ENCODE measurements around the gene SSBP4. TPM values are rescaled to one million over a fixed set of nuclear protein-coding genes. Genes with fewer than 3 reads are reported as not detected.

Gene SSBP4
- total RNA-seq, 1 experiment from 2014 or later: 25.1 TPM

DNA sequence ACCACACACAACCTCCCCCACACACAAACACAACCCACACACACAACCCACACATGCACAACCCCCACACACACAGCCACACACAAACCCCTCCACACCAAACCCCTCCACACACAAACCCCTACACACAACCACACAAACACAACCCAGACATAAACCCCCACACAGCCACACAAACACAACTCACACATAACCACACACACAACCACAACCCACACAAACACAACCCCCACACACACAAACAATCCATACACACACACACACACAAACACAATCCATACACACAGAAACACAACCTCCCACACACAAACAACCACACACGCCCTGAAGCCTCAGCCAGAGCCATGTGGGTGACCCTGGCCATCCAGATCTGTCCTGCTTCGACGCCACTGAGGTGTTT, 48.8 kb downstream of the SSBP4 start:
- no peak for DNase-seq (ENCODE audit: low read depth)

DNA sequence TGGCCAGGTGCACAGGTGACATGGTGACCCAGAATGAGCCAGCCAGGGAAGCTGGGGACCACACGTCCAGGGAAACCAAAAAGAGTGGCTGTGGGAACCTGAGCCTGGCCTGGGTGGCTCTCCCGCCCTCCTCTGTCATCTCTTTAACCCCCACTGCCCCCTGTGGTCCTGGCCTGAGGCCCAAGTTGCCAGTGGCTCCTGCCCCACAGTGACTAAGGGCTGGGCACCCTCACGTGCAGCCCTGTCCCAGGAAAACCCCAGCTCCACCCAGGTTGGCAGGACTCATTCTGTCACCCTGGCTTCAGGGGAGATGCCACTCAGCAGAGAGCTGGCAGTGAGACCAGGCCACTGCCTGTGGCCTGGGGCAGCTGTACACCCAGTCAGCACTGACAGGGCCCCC, 49.3 kb downstream of the SSBP4 start:
- DNase-seq (ENCODE audit: low read depth): peak; percentile 49

GRCh38 chr19:18469069-18469846, 50.1 kb downstream of the SSBP4 start:
- peak; percentile 36 for DNase-seq (ENCODE audit: low read depth)

GRCh38 chr19:18470787-18471186, 51.6 kb downstream of the SSBP4 start:
- no peak for DNase-seq (ENCODE audit: low read depth)

DNA sequence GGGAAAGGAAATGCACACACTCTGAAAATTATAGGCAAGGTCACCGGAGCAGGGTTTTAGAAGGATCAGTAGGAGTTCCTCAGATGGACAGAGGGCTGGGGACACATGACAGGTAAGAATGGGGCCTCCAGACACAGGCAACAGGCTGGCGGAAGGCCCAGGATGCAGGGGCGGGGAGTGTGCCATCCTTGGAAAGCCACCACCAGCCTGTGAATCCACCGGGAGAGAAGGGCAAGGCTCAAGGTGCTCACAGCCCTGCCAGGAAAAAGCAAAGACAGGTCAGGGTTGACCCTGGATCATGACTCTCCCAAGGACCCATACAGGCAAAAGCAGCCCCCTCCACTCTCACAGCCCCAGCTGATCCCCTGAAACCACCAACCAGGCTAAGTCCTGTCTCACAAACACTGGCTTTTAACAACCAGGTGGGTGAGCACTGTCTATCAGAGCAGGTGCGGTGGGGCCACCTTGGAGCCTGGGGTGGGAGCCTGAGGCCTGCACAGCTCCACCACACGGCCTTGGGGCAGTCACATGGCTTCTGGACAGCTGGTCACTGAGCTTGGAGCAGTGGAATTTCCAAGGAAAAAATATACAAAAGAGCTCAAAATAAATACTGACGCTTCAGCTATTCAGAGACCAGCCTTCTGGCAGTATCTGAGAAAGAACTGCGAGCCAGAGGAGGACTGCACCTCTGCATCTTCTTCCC, 54.0 kb downstream of the SSBP4 start:
- no peak for DNase-seq (ENCODE audit: low read depth)

- DNase-seq (ENCODE audit: low read depth): no peak
Observed at GRCh38 chr19:18473706-18474087, 54.5 kb downstream of the SSBP4 start.

- DNase-seq (ENCODE audit: low read depth): no peak
Observed at GRCh38 chr19:18474366-18474887, 55.2 kb downstream of the SSBP4 start.

- DNase-seq (ENCODE audit: low read depth): no peak
Observed at GRCh38 chr19:18475004-18475453, 55.8 kb downstream of the SSBP4 start.

DNA sequence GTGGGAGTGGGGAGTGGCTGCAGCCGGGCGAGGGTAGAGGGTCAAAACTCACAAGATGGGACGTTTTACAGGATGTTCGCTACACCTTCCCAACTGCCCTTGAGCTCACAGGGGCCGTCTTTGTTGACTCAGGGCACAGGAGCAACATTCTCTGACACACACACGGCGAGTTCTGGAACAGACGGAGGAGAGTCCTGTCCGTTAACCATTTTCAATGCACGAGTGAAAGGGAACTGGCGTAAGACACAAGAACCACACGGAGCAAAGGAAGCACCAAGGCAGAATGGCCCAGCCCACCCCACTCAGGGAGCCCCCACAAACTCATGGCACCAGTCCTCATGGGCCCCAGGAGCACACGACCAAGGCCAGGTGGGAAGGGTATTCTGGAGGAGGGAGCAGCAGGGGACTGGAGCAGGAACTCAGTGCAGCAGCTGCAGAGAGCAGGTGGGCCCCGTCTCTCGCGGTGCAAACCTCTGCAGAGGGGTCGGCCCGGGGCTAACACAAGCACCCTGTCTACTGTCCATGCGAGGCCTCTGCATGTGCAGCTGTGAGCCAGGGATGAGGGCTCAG, 56.6 kb downstream of the SSBP4 start:
- no peak for DNase-seq (ENCODE audit: low read depth)

DNA sequence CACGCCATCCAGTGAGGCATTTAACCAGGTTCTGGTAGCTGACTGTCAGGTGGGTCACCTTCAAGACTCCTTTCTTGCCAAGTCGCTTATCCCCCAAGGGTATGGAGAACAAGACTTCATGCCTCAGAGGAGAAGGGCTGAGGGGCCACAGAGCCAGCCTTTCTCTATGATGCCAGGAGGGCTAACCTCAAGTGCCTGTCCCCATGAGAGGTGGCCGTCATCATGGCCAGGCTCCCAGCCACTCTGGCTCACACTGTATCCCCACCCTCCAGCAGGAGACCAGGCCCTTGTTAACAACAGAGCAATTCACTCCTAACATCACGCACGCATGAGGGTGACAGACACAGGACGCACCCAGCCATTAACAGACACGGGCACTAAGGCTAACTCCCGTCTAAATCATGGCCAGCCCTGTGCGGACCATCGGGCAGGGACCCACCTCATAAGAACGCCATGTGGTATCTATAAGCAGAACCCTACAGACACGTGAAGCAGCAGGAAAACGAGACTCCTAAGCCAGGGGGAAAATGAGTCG, 57.4 kb downstream of the SSBP4 start:
- DNase-seq (ENCODE audit: low read depth): no peak

- no peak for DNase-seq (ENCODE audit: low read depth)
Observed at GRCh38 chr19:18477042-18477779, 58.0 kb downstream of the SSBP4 start.

DNA sequence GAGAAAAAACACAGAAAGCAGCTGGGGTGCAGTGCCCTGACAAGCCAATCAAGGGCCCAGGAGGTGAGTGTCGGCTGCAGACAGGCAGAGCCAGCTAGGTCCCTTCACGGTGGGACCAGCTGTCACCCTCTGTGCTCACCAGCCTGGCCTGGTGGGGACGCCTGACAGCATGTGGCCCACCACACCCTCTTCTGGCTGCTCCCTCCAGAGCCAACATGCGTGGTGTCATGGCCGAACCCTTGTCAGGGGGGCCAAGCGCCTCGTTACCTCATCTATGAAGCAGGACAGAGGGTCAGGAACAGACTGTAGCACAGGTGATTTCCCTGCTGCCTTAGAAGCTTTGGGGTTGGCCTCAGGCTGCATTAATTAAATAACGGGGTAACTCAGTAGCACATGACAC, 58.8 kb downstream of the SSBP4 start:
- no peak for DNase-seq (ENCODE audit: low read depth)

DNA sequence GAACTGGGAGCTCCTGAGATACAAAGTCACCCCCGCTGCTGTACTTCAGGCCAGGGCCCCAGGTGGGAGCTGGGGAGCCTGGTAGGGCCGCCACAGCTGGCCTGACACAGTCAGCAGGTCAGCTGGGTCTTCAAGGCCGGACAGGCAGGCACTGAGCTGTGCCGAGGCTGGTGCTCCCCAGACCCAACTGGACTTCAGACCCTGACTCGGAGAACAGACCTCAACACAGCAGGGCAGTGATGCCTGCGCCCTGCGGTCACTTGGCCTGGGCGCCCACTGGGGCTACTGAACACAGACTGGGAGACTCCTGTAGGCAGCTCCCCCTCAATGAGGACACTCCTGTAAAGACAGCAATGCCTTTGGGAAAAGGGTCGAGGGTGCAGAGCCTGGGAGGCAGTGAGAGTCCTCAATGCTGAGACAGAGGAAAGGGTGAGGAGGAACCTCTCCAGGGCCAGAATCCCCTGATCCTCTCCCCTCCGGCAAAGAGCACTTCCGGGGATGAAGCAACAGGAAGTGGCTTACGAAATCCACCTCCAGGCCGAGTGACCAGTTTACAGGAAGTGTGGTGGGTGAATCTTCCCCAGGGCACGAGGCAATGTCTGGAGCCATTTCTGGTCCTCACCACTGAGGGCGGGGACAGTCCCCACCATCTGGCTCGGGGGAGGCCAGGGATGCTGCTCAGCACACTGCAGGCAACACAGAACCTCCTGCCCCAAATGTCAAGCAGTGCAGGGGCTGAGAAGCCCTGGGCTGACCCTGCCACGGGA, 59.5 kb downstream of the SSBP4 start:
- peak; percentile 97 for DNase-seq (ENCODE audit: low read depth)

DNA sequence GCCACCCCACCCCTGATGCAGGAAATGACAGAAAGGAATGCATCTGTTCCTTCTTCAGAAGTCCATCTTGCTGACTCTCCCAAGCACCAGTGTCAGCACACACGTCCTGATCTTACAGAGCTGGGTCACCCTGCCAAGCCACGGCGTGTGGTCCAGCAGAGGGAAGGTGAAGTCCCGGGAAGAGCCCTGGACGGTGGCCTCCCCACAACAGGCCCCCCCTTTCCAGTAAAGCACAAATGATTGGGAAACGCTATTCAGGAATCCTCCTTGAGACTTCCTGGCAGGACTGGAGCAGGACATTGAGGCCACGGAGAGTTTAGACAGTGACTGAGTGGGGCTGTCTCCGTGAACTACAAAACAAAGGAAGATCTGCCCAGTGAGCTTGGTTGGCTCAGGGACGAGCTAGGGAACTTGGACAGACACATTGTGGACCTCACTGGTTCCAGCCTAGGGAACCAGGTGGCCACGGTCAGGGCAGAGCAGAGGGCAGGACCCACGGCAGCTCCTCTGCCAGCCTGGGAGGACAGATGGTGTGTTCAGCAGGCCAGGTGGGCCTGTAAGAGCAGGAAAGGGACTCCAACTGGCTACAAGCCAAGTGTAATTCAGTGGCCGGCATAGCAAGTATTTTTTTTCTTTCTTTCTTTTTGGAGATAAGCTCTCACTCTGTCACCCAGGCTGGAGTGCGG, 61.0 kb downstream of the SSBP4 start:
- peak; percentile 84 for DNase-seq (ENCODE audit: low read depth)

GRCh38 chr19:18481505-18482222, 62.5 kb downstream of the SSBP4 start:
- no peak for DNase-seq (ENCODE audit: low read depth)

GRCh38 chr19:18483119-18483890, 64.1 kb downstream of the SSBP4 start:
- DNase-seq (ENCODE audit: low read depth): no peak
